Measurements from ENCODE around the gene PCNX2. TPM values are rescaled to one million over a fixed set of nuclear protein-coding genes. Genes with fewer than 3 reads are reported as not detected.
A peak's percentile ranks its signal among the peaks of the same experiment; 100 is the strongest.

The PCNX2 gene
- total and polyA plus RNA-seq, 8 donors = 5.5 to 25.9 (median 8.7) TPM

GRCh38 chr1:233252441-233252840, 43.1 kb downstream of the PCNX2 start:
- WGBS, 2 donors = 61 to 62% methylated on average over 2 of the region's 2 CpGs
- ATAC-seq = peak in 2 of 4 donors; percentile 66 to 68
- H3K4me1 ChIP-seq = peaks cover 0 to 19% (median 6%) of the 10 kb centered on the region in 3 donors
- DNase-seq = no peak
- no peaks in the 10 kb centered on the region for H3K27me3 ChIP-seq
- intact Hi-C loops (cut with DNase I) = no loop called here
- H3K36me3 ChIP-seq = peaks cover 0 to 4% (median 0%) of the 10 kb centered on the region in 3 donors
- TF ChIP-seq CTCF (IDR thresholded peaks at IDR 0.05) = no peak
- no peak overlapping the region for H3K27ac ChIP-seq
- FAIRE-seq = no peak
- no peaks in the 10 kb centered on the region for H3K9me3 ChIP-seq
- no peak overlapping the region for H3K4me3 ChIP-seq

- H3K36me3 ChIP-seq = peaks cover 0 to 4% (median 0%) of the 10 kb centered on the region in 3 donors
- H3K27me3 ChIP-seq = no peaks in the 10 kb centered on the region
- ATAC-seq (no peak), FAIRE-seq (no peak), DNase-seq (no peak)
- TF ChIP-seq CTCF (IDR thresholded peaks at IDR 0.05) = no peak
- WGBS, 2 donors = 91 to 92% methylated on average over 4 of the region's 4 CpGs
- H3K4me3 ChIP-seq = no peak overlapping the region
- peaks cover 0 to 19% (median 6%) of the 10 kb centered on the region in 3 donors for H3K4me1 ChIP-seq
- no peak overlapping the region for H3K27ac ChIP-seq
- intact Hi-C loops (cut with DNase I) = no loop called here
- H3K9me3 ChIP-seq = no peaks in the 10 kb centered on the region
These were observed 44.3 kb downstream of the PCNX2 start for GRCh38 chr1:233251201-233251720.

- WGBS, 2 donors = 86 to 94% methylated on average over 6 of the region's 6 CpGs
- Histone ChIP-seq H3K4me3 (no peak overlapping the region), H3K27ac (no peak overlapping the region), H3K4me1 (peaks cover 1 to 5% (median 5%) of the 10 kb centered on the region in 3 donors), H3K36me3 (peaks cover 0 to 4% (median 0%) of the 10 kb centered on the region in 3 donors), H3K27me3 (no peaks in the 10 kb centered on the region), H3K9me3 (no peaks in the 10 kb centered on the region)
- intact Hi-C loops (cut with DNase I) = loop anchor here in 2 of 3 donors (10.0 kb wide), 1 partner anchor 613 kb away; the partner anchor contains the start of gene SIPA1L2 (in 2 of the 2)
- no peak for TF ChIP-seq CTCF (IDR thresholded peaks at IDR 0.05)
- FAIRE-seq = no peak
- no peak for DNase-seq
- ATAC-seq = no peak
These were observed 47.5 kb downstream of the PCNX2 start for GRCh38 chr1:233248014-233248413.

- WGBS, 2 donors = 87 to 89% methylated on average over 5 of the region's 5 CpGs
- Histone ChIP-seq H3K4me3 (no peak overlapping the region), H3K9me3 (no peaks in the 10 kb centered on the region), H3K4me1 (peaks cover 0 to 10% (median 5%) of the 10 kb centered on the region in 3 donors), H3K27me3 (no peaks in the 10 kb centered on the region), H3K36me3 (peaks cover 0 to 4% (median 0%) of the 10 kb centered on the region in 3 donors), H3K27ac (no peak overlapping the region)
- DNase-seq = no peak
- FAIRE-seq = no peak
- ATAC-seq = no peak
- intact Hi-C loops (cut with DNase I) = loop anchor here in 2 of 3 donors (10.0 kb wide), 1 partner anchor 612 kb away; the partner anchor contains the start of gene SIPA1L2 (in 2 of the 2)
- TF ChIP-seq CTCF (IDR thresholded peaks at IDR 0.05) = no peak
These were observed 48.6 kb downstream of the PCNX2 start for GRCh38 chr1:233246965-233247364.

- WGBS, 2 donors = 81 to 93% methylated on average over 8 of the region's 8 CpGs
- no peak for FAIRE-seq
- ATAC-seq = no peak
- H3K4me3 ChIP-seq = no peak overlapping the region
- no peaks in the 10 kb centered on the region for H3K27me3 ChIP-seq
- H3K9me3 ChIP-seq = no peaks in the 10 kb centered on the region
- intact Hi-C loops (cut with DNase I) = loop anchor here in 2 of 3 donors (10.0 kb wide), 1 partner anchor 610 kb away; the partner anchor contains the start of gene SIPA1L2 (in 2 of the 2)
- H3K36me3 ChIP-seq = no peaks in the 10 kb centered on the region
- no peak for DNase-seq
- TF ChIP-seq CTCF (IDR thresholded peaks at IDR 0.05) = no peak
- H3K4me1 ChIP-seq = peaks cover 0 to 15% (median 5%) of the 10 kb centered on the region in 3 donors
- H3K27ac ChIP-seq = peak overlapping the region in 1 of 4 donors; percentile 66
These were observed 50.2 kb downstream of the PCNX2 start for GRCh38 chr1:233245191-233245765.
